Brain microvascular endothelial cell (primary cell): ENCODE data around the gene PRELP.

Experiments used
- DNase-seq: peaks from one replicate; pipeline ENCODE4 v3.0.0-alpha.2; 2020
- H3K27ac ChIP-seq: fragments of 250-450 bp; sonication (Bioruptor Pico); 2 replicates; pipeline ENCODE4 v1.5.1; 2020; ENCODE audit warnings: mild to moderate bottlenecking, moderate library complexity
- H3K27me3 ChIP-seq: fragments of 250-450 bp; sonication (Bioruptor Pico); replicated peaks from 2 replicates; pipeline ENCODE4 v1.5.1; 2020; ENCODE audit warnings: mild to moderate bottlenecking
- H3K36me3 ChIP-seq: fragments of 250-450 bp; sonication (Bioruptor Pico); replicated peaks from 2 replicates; pipeline ENCODE4 v1.5.1; 2020; ENCODE audit warnings: mild to moderate bottlenecking
- H3K4me3 ChIP-seq: 2 replicates; pipeline ENCODE4 v1.5.1; 2011; ENCODE audit warnings: low read depth, mild to moderate bottlenecking, control low read depth, low read length, moderate library complexity
- CTCF ChIP-seq: IDR thresholded peaks from 2 replicates; pipeline ENCODE4 v1.5.1; 2011; ENCODE audit warnings: low read depth, mild to moderate bottlenecking, moderate library complexity, low read length, control low read depth, inconsistent platforms; ENCODE audit errors: missing control alignments
- in situ Hi-C: cut with HindIII; loops from 2 replicates; pipeline ENCODE4 v1.10.0; 2017; ENCODE audit warnings: low sequenced_read_pairs, low pct_ligation_motif_present

PRELP gene

DNA sequence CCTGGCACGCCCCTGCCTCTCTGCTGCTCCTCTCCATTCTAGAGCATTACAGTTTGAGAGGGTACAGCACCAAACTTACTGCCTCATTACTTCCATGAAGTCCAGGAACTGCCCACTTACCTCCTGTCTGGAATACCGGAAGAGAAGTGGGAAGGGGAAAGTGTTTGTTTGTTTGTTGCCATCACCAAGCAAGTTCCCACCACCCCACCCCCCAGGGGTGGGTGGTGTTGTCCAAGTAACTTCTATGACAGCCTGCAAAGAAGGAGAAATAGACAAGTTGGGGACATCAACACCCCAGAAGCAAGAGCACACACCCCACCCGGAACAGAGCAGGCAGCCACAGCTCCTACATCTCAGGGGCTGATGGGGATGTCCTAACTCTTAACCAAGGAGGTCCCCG lies 36.3 kb downstream of the PRELP start:
- no peak for DNase-seq
- in situ Hi-C loops, result loop anchor here (25.0 kb wide), 1 partner anchor 200 kb away; no protein-coding TSS in a partner anchor
- Histone ChIP-seq H3K4me3 (no peak overlapping the region), H3K36me3 (no peaks in the 10 kb centered on the region), H3K27me3 (no peaks in the 10 kb centered on the region), H3K27ac (peak overlapping the region; percentile 74)
- TF ChIP-seq CTCF, result no peak

DNA sequence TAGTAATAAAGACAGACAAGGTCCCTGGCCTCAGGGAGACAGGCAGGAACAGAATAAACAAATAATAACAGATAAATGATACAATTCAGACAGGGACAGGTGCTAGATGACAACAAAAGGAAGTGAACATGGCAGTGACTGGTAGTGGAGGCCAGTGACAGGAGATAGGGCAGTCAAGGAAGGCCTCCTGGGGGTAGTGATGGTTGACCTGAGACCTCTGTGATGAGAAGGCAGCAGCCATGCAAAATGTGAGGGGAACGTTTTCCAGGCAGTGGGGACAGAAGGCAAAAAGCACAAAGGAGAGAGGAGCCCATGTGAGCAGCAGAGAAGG lies 36.9 kb downstream of the PRELP start:
- no peak for TF ChIP-seq CTCF
- Histone ChIP-seq H3K27ac (peak overlapping the region; percentile 74), H3K27me3 (no peaks in the 10 kb centered on the region), H3K4me3 (no peak overlapping the region), H3K36me3 (no peaks in the 10 kb centered on the region)
- DNase-seq, result no peak
- in situ Hi-C loops, result loop anchor here (25.0 kb wide), 1 partner anchor 200 kb away; no protein-coding TSS in a partner anchor

DNA sequence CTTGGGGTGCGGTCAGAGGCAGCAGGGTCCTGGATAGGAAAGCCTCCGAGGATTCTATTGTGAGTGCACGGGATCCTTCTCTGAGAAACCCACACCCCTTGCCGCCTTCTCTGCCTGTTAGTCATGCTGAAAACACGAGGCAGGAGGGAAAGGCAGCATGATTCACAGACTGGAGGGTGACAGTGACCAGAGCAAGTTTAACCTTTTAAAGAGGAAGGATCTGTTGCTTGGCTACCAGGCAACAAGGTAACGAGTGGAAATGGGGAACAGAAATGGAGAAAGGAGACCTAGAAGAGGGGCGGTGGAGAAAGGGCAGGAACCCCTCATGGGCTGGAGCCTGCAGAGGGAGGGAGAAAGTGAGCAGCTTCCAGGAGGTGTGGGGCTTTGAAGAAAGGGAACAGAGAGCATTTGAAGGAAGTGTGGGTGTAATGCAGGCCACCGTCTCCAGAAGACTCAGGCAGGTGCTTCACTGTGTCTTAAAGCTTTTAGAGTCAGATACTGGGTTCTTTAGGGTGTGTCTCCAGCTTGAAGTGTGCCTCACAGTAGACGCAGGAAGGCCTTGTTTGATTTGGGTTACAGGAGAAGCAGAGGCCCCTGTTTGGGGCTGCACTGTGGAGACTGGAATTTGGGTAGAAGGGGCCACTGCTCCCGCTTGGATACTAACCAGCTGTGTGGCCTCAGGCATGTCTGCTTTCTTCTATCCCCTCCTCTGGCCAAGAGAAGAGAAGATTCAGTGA lies 37.4 kb downstream of the PRELP start:
- in situ Hi-C loops, result loop anchor here (25.0 kb wide), 1 partner anchor 199 kb away; no protein-coding TSS in a partner anchor
- H3K4me3 ChIP-seq, result no peak overlapping the region

GRCh38 chr1:203513585-203514031 lies 38.0 kb downstream of the PRELP start:
- H3K36me3 ChIP-seq, result no peaks in the 10 kb centered on the region
- H3K4me3 ChIP-seq, result no peak overlapping the region
- no peaks in the 10 kb centered on the region for H3K27me3 ChIP-seq
- H3K27ac ChIP-seq, result peak overlapping the region; percentile 74
- in situ Hi-C loops, result loop anchor here (25.0 kb wide), 1 partner anchor 199 kb away; no protein-coding TSS in a partner anchor
- TF ChIP-seq CTCF, result no peak
- no peak for DNase-seq

More for the DNA sequence above, 37.4 kb downstream of the PRELP start:
- DNase-seq, result peak; percentile 93
- no peak for TF ChIP-seq CTCF
- peak overlapping the region; percentile 74 for H3K27ac ChIP-seq
- no peaks in the 10 kb centered on the region for H3K36me3 ChIP-seq
- H3K27me3 ChIP-seq, result no peaks in the 10 kb centered on the region

- in situ Hi-C loops, result loop anchor here (25.0 kb wide), 1 partner anchor 196 kb away; no protein-coding TSS in a partner anchor
- DNase-seq, result no peak
- no peaks in the 10 kb centered on the region for H3K36me3 ChIP-seq
- no peak overlapping the region for H3K4me3 ChIP-seq
- TF ChIP-seq CTCF, result no peak
- H3K27ac ChIP-seq, result no peak overlapping the region
- no peaks in the 10 kb centered on the region for H3K27me3 ChIP-seq
These were observed 40.6 kb downstream of the PRELP start for GRCh38 chr1:203516184-203516583.
